Thyroid gland (tissue), 4 donors: ENCODE measurements around the gene GZF1. TPM values are rescaled to one million over a fixed set of nuclear protein-coding genes. Genes with fewer than 3 reads are reported as not detected.

Experiments used
- DNase-seq, 2 donors: peaks; one replicate each; pipeline ENCODE4 v3.0.0-alpha.2; 2019
- H3K27ac ChIP-seq, 3 donors: fragments of 200-600 bp; sonication (generic); 1 replicate in 2 of 3; 2 replicates in 1 of 3; pipeline ENCODE4 v1.5.1; 2016 to 2019; ENCODE audit warnings: mild to moderate bottlenecking in 1 of 3, moderate library complexity in 1 of 3
- H3K27me3 ChIP-seq: fragments of 200-600 bp; sonication (generic); one replicate; pipeline ENCODE4 v1.5.1; 2019
- H3K36me3 ChIP-seq, 2 donors: fragments of 200-600 bp; sonication (generic); one replicate each; pipeline ENCODE4 v1.5.1; 2016 to 2019
- H3K4me1 ChIP-seq, 2 donors: fragments of 200-600 bp; sonication (generic); one replicate each; pipeline ENCODE4 v1.5.1; 2017 to 2019
- H3K4me3 ChIP-seq, 3 donors: fragments of 200-600 bp; sonication (generic); replicated peaks in 1 of 3; 1 replicate in 2 of 3; 2 replicates in 1 of 3; pipeline ENCODE4 v1.5.1; 2016; ENCODE audit warnings: mild to moderate bottlenecking in 1 of 3
- H3K9me3 ChIP-seq: fragments of 200-600 bp; sonication (generic); one replicate; pipeline ENCODE4 v1.5.1; 2017
- POLR2A ChIP-seq, 2 donors: fragments of 450-650 bp; IDR thresholded peaks; one replicate each; pipeline ENCODE4 v1.6.1; 2017; ENCODE audit warnings: antibody characterized with exemption in 2 of 2, mild to moderate bottlenecking in 2 of 2, moderate library complexity in 1 of 2
- WGBS, 2 donors: methylation state at CpG; one replicate each; pipeline ENCODE4 v1.1.5; 2017; 5-methylcytosine and 5-hydroxymethylcytosine counted together
- intact Hi-C: fragments of 100-400 bp; cut with DNase I; formaldehyde crosslinking; loops from one replicate; pipeline ENCODE4 v1.15.1; 2023
- total RNA-seq, 4 donors: library from RNA; depleted of rRNA; stranded (reverse); fragments of >200 nt; gene quantifications; one replicate each; pipeline ENCODE4 v1.2.3, GENCODE V29; 2016
- TF ChIP-seq, protein P1 (sequence below), 6 experiments: fragments of 200-600 bp in 3 of 6; fragments of 450-650 bp in 3 of 6; sonication (generic) in 3 of 6; IDR thresholded peaks; one replicate each; pipeline ENCODE4 v1.5.1; 2016 to 2019; ENCODE audit warnings: antibody characterized with exemption in 6 of 6, mild to moderate bottlenecking in 2 of 6, inconsistent platforms in 1 of 6, moderate library complexity in 1 of 6

The GZF1 gene
- total RNA-seq, 4 donors from 2014 or later, result 13.8 to 29.0 (median 15.4) TPM

GRCh38 chr20:23414526-23415188, 52.7 kb downstream of the GZF1 start:
- WGBS, 2 donors, result 87 to 89% methylated on average over 1 of the region's 1 CpG
- no peak for DNase-seq
- H3K9me3 ChIP-seq, result no peaks in the 10 kb centered on the region
- intact Hi-C loops, result no loop called here
- H3K27me3 ChIP-seq, result no peaks in the 10 kb centered on the region
- TF ChIP-seq POLR2A (IDR thresholded peaks at IDR 0.05), result no peak
- TF ChIP-seq, protein P1, sequence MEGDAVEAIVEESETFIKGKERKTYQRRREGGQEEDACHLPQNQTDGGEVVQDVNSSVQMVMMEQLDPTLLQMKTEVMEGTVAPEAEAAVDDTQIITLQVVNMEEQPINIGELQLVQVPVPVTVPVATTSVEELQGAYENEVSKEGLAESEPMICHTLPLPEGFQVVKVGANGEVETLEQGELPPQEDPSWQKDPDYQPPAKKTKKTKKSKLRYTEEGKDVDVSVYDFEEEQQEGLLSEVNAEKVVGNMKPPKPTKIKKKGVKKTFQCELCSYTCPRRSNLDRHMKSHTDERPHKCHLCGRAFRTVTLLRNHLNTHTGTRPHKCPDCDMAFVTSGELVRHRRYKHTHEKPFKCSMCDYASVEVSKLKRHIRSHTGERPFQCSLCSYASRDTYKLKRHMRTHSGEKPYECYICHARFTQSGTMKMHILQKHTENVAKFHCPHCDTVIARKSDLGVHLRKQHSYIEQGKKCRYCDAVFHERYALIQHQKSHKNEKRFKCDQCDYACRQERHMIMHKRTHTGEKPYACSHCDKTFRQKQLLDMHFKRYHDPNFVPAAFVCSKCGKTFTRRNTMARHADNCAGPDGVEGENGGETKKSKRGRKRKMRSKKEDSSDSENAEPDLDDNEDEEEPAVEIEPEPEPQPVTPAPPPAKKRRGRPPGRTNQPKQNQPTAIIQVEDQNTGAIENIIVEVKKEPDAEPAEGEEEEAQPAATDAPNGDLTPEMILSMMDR (IDR thresholded peaks at IDR 0.05), result no peak
- H3K27ac ChIP-seq, result no peak overlapping the region
- H3K4me1 ChIP-seq, result peaks cover 12 to 13% of the 10 kb centered on the region in 2 donors
- H3K36me3 ChIP-seq, result no peaks in the 10 kb centered on the region
- no peak overlapping the region for H3K4me3 ChIP-seq

DNA sequence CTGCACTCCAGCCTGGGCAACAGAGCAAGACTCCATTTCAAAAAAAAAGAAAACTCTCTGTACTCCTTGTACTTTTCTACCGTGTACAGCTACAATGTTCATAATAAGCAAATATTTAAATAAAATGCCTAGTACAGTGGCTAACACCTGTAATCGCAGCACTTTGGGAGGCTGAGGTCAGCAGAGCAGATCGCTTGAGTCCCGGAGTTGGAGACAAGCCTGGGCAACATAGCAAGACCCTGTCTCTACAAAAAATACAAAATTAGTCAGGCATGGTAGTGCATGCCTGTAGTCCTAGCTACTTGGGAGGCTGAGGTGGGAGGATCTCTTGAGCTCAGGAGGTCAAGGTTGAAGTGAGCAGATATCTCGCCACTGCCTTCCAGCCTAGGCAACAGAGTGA, 53.6 kb downstream of the GZF1 start:
- Histone ChIP-seq H3K9me3 (no peaks in the 10 kb centered on the region), H3K36me3 (no peaks in the 10 kb centered on the region), H3K4me3 (no peak overlapping the region), H3K27me3 (no peaks in the 10 kb centered on the region), H3K4me1 (peaks cover 12 to 16% of the 10 kb centered on the region in 2 donors), H3K27ac (no peak overlapping the region)
- DNase-seq, result no peak
- intact Hi-C loops, result no loop called here
- 91 to 93% methylated on average over 5 of the region's 5 CpGs for WGBS, 2 donors
- TF ChIP-seq, protein P1 (IDR thresholded peaks at IDR 0.05), result no peak
- TF ChIP-seq POLR2A (IDR thresholded peaks at IDR 0.05), result no peak

DNA sequence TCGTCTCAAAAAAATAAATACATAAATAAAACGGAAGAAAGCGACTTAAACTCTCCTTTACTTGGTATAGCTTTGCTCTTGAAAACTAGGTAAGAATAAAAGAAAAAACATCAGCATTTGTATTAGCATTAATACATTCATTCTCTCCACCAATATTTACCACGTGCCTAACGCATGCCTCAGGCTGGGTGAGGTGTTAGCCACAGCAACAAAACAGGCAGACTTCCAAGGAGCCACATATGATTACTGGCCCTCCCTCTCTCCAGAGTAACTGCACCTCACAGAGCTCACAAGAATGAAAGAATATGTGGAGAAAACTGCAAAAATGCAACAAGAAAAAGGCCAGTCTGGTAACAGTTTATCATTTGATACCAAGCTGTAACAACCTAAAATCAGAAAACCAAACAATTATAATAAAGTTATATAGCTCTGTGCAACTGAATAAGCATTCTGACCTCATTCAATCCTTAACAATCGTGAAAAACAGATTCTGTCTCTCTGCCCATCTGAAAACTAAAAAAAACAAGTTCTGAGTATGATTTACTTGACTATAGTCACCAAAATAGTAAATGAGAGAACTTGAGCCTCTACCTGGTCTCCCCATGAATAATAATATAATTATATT, 54.1 kb downstream of the GZF1 start:
- no peak for DNase-seq
- intact Hi-C loops, result no loop called here
- H3K4me1 ChIP-seq, result peaks cover 12 to 16% of the 10 kb centered on the region in 2 donors
- 77 to 85% methylated on average over 6 of the region's 6 CpGs for WGBS, 2 donors
- no peaks in the 10 kb centered on the region for H3K27me3 ChIP-seq
- H3K36me3 ChIP-seq, result no peaks in the 10 kb centered on the region
- H3K9me3 ChIP-seq, result no peaks in the 10 kb centered on the region
- H3K27ac ChIP-seq, result no peak overlapping the region
- TF ChIP-seq, protein P1 (IDR thresholded peaks at IDR 0.05), result no peak
- no peak for TF ChIP-seq POLR2A (IDR thresholded peaks at IDR 0.05)
- H3K4me3 ChIP-seq, result no peak overlapping the region

DNA sequence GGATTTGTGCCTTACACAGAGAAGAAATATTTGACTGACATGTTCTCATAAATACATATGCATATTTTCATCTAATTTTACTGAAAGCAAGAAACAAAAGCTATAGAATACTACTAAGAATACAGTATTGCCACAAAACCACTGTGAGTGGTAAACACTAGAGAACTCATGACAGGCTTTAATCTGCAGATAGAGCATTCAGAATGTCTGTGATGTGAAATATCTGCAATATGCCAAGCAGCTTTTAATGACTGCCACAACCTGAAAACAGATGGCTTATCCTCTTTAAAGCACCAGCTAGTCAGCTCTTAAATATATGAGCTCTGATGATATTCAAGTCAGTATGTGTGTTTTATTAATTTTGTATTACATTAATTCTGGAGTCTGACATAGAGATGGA, 55.9 kb downstream of the GZF1 start:
- Histone ChIP-seq H3K36me3 (no peaks in the 10 kb centered on the region), H3K4me1 (peaks cover 0 to 7% of the 10 kb centered on the region in 2 donors), H3K4me3 (no peak overlapping the region), H3K9me3 (no peaks in the 10 kb centered on the region), H3K27ac (no peak overlapping the region), H3K27me3 (no peaks in the 10 kb centered on the region)
- intact Hi-C loops, result no loop called here
- TF ChIP-seq, protein P1 (IDR thresholded peaks at IDR 0.05), result no peak
- TF ChIP-seq POLR2A (IDR thresholded peaks at IDR 0.05), result no peak
- no peak for DNase-seq

GRCh38 chr20:23419657-23419994, 57.6 kb downstream of the GZF1 start:
- DNase-seq, result no peak
- Histone ChIP-seq H3K4me1 (peaks cover 0 to 7% of the 10 kb centered on the region in 2 donors), H3K27me3 (no peaks in the 10 kb centered on the region), H3K9me3 (no peaks in the 10 kb centered on the region), H3K27ac (peak overlapping the region; percentile 85 to 89 (median 88)), H3K36me3 (no peaks in the 10 kb centered on the region), H3K4me3 (no peak overlapping the region)
- no peak for TF ChIP-seq POLR2A (IDR thresholded peaks at IDR 0.05)
- TF ChIP-seq, protein P1 (IDR thresholded peaks at IDR 0.05), result no peak
- intact Hi-C loops, result no loop called here
- 47 to 56% methylated on average over 5 of the region's 5 CpGs for WGBS, 2 donors
